ENCODE measurements around the gene LCP2.

The LCP2 gene

GRCh38 chr5:170330568-170331054, 33.0 kb upstream of the LCP2 start:
- Mint-ChIP-seq H3K9me3 (no peaks in the 10 kb centered on the region), H3K4me1 (peaks cover 3% of the 10 kb centered on the region), H3K27ac (no peak overlapping the region), H3K36me3 (peaks cover 11% of the 10 kb centered on the region), H3K4me3 (no peak overlapping the region)
- no peak for ATAC-seq
- peak in 1 of 2 donors; percentile 72 for DNase-seq (ENCODE audit: low spot score in 2 of 2)

- no peak overlapping the region for H3K27ac Mint-ChIP-seq
- no peaks in the 10 kb centered on the region for H3K4me1 Mint-ChIP-seq
- DNase-seq (ENCODE audit: low spot score in 2 of 2): no peak
- H3K4me3 Mint-ChIP-seq: no peak overlapping the region
- peaks cover 11% of the 10 kb centered on the region for H3K36me3 Mint-ChIP-seq
- no peak for ATAC-seq
- no peaks in the 10 kb centered on the region for H3K9me3 Mint-ChIP-seq
These were observed 31.9 kb upstream of the LCP2 start for GRCh38 chr5:170329524-170329923.

- Mint-ChIP-seq H3K36me3 (peaks cover 11% of the 10 kb centered on the region), H3K4me3 (no peak overlapping the region), H3K4me1 (no peaks in the 10 kb centered on the region), H3K27ac (no peak overlapping the region), H3K9me3 (no peaks in the 10 kb centered on the region)
- ATAC-seq (no peak), DNase-seq (ENCODE audit: low spot score in 2 of 2) (no peak)
These were observed 30.3 kb upstream of the LCP2 start for GRCh38 chr5:170327829-170328228.

GRCh38 chr5:170327168-170327567, 29.6 kb upstream of the LCP2 start:
- no peak for ATAC-seq
- Mint-ChIP-seq H3K36me3 (peaks cover 11% of the 10 kb centered on the region), H3K4me3 (no peak overlapping the region), H3K9me3 (no peaks in the 10 kb centered on the region), H3K27ac (no peak overlapping the region), H3K4me1 (no peaks in the 10 kb centered on the region)
- no peak for DNase-seq (ENCODE audit: low spot score in 2 of 2)

- no peak overlapping the region for H3K4me3 Mint-ChIP-seq
- DNase-seq (ENCODE audit: low spot score in 2 of 2) (no peak), ATAC-seq (peak; percentile 57)
- H3K4me1 Mint-ChIP-seq: peaks cover 30% of the 10 kb centered on the region
- peak overlapping the region; percentile 54 for H3K27ac Mint-ChIP-seq
- H3K9me3 Mint-ChIP-seq: no peaks in the 10 kb centered on the region
- no peaks in the 10 kb centered on the region for H3K36me3 Mint-ChIP-seq
These were observed 21.7 kb upstream of the LCP2 start for GRCh38 chr5:170319301-170319700.

- ATAC-seq (no peak), DNase-seq (ENCODE audit: low spot score in 2 of 2) (no peak)
- Mint-ChIP-seq H3K4me1 (peaks cover 44% of the 10 kb centered on the region), H3K4me3 (no peak overlapping the region), H3K9me3 (no peaks in the 10 kb centered on the region), H3K36me3 (no peaks in the 10 kb centered on the region), H3K27ac (no peak overlapping the region)
These were observed 19.9 kb upstream of the LCP2 start for GRCh38 chr5:170317499-170317898.

- DNase-seq (ENCODE audit: low spot score in 2 of 2) (no peak), ATAC-seq (no peak)
- Mint-ChIP-seq H3K36me3 (no peaks in the 10 kb centered on the region), H3K4me3 (no peak overlapping the region), H3K9me3 (no peaks in the 10 kb centered on the region), H3K27ac (no peak overlapping the region), H3K4me1 (peaks cover 49% of the 10 kb centered on the region)
These were observed 19.4 kb upstream of the LCP2 start for GRCh38 chr5:170316937-170317336.

- no peak overlapping the region for H3K4me3 Mint-ChIP-seq
- H3K36me3 Mint-ChIP-seq: no peaks in the 10 kb centered on the region
- H3K27ac Mint-ChIP-seq: no peak overlapping the region
These were observed 17.6 kb upstream of the LCP2 start for GRCh38 chr5:170315154-170315553.

GRCh38 chr5:170314541-170315095, 17.0 kb upstream of the LCP2 start:
- Mint-ChIP-seq H3K4me1 (peaks cover 67% of the 10 kb centered on the region), H3K4me3 (no peak overlapping the region), H3K27ac (no peak overlapping the region), H3K36me3 (no peaks in the 10 kb centered on the region), H3K9me3 (no peaks in the 10 kb centered on the region)
- DNase-seq (ENCODE audit: low spot score in 2 of 2): no peak
- no peak for ATAC-seq

More at GRCh38 chr5:170315154-170315553, 17.6 kb upstream of the LCP2 start:
- H3K9me3 Mint-ChIP-seq: no peaks in the 10 kb centered on the region
- H3K4me1 Mint-ChIP-seq: peaks cover 66% of the 10 kb centered on the region
- no peak for DNase-seq (ENCODE audit: low spot score in 2 of 2)
- no peak for ATAC-seq

- H3K4me3 Mint-ChIP-seq: peak overlapping the region; percentile 73
- H3K4me1 Mint-ChIP-seq: peaks cover 63% of the 10 kb centered on the region
- DNase-seq (ENCODE audit: low spot score in 2 of 2): no peak
- no peaks in the 10 kb centered on the region for H3K36me3 Mint-ChIP-seq
- no peak for ATAC-seq
- no peaks in the 10 kb centered on the region for H3K9me3 Mint-ChIP-seq
- peak overlapping the region; percentile 88 for H3K27ac Mint-ChIP-seq
These were observed 16.2 kb upstream of the LCP2 start for GRCh38 chr5:170313816-170314215.

- H3K4me3 Mint-ChIP-seq: peak overlapping the region; percentile 73
- no peak for DNase-seq (ENCODE audit: low spot score in 2 of 2)
- H3K27ac Mint-ChIP-seq: peak overlapping the region; percentile 88
- no peaks in the 10 kb centered on the region for H3K9me3 Mint-ChIP-seq
- H3K4me1 Mint-ChIP-seq: peaks cover 62% of the 10 kb centered on the region
- no peaks in the 10 kb centered on the region for H3K36me3 Mint-ChIP-seq
- peak; percentile 75 for ATAC-seq
These were observed 15.8 kb upstream of the LCP2 start for GRCh38 chr5:170313344-170313743.

GRCh38 chr5:170312666-170313065, 15.1 kb upstream of the LCP2 start:
- ATAC-seq (peak; percentile 95), DNase-seq (ENCODE audit: low spot score in 2 of 2) (peak; percentile 47 to 79)
- H3K9me3 Mint-ChIP-seq: no peaks in the 10 kb centered on the region
- peaks cover 57% of the 10 kb centered on the region for H3K4me1 Mint-ChIP-seq
- H3K36me3 Mint-ChIP-seq: no peaks in the 10 kb centered on the region
- H3K27ac Mint-ChIP-seq: peak overlapping the region; percentile 88
- H3K4me3 Mint-ChIP-seq: peak overlapping the region; percentile 73

GRCh38 chr5:170312301-170312595, 14.7 kb upstream of the LCP2 start:
- no peaks in the 10 kb centered on the region for H3K9me3 Mint-ChIP-seq
- H3K4me1 Mint-ChIP-seq: peaks cover 57% of the 10 kb centered on the region
- no peaks in the 10 kb centered on the region for H3K36me3 Mint-ChIP-seq
- peak overlapping the region; percentile 88 for H3K27ac Mint-ChIP-seq
- no peak for ATAC-seq
- H3K4me3 Mint-ChIP-seq: peak overlapping the region; percentile 73
- DNase-seq (ENCODE audit: low spot score in 2 of 2): no peak

- ATAC-seq (no peak), DNase-seq (ENCODE audit: low spot score in 2 of 2) (no peak)
- Mint-ChIP-seq H3K9me3 (no peaks in the 10 kb centered on the region), H3K27ac (peak overlapping the region; percentile 88), H3K36me3 (no peaks in the 10 kb centered on the region), H3K4me3 (peak overlapping the region; percentile 73), H3K4me1 (peaks cover 54% of the 10 kb centered on the region)
These were observed 14.1 kb upstream of the LCP2 start for GRCh38 chr5:170311511-170312300.

GRCh38 chr5:170310256-170310926, 12.8 kb upstream of the LCP2 start:
- Mint-ChIP-seq H3K4me1 (peaks cover 61% of the 10 kb centered on the region), H3K36me3 (no peaks in the 10 kb centered on the region), H3K27ac (no peak overlapping the region), H3K9me3 (no peaks in the 10 kb centered on the region), H3K4me3 (no peak overlapping the region)
- DNase-seq (ENCODE audit: low spot score in 2 of 2) (no peak), ATAC-seq (no peak)

- no peak overlapping the region for H3K4me3 Mint-ChIP-seq
- no peaks in the 10 kb centered on the region for H3K9me3 Mint-ChIP-seq
- DNase-seq (ENCODE audit: low spot score in 2 of 2): no peak
- H3K36me3 Mint-ChIP-seq: no peaks in the 10 kb centered on the region
- no peak for ATAC-seq
- no peak overlapping the region for H3K27ac Mint-ChIP-seq
- peaks cover 66% of the 10 kb centered on the region for H3K4me1 Mint-ChIP-seq
These were observed 11.1 kb upstream of the LCP2 start for GRCh38 chr5:170308686-170309085.
